Effector memory CD4-positive, alpha-beta T cell (primary cell): ENCODE measurements around the gene MIPEP.

Experiments
- DNase-seq, 3 donors: peaks; one replicate each; pipeline ENCODE4 v3.0.0-alpha.2; 2020
- H3K27ac ChIP-seq: 2 replicates; pipeline ENCODE4 v1.7.0; 2013; ENCODE audit warnings: mild to moderate bottlenecking, low read length, moderate library complexity; ENCODE audit not compliant: insufficient read depth, poor library complexity, severe bottlenecking
- H3K27me3 ChIP-seq: replicated peaks from 2 replicates; pipeline ENCODE4 v1.7.0; 2013; ENCODE audit warnings: mild to moderate bottlenecking, low read length; ENCODE audit not compliant: insufficient read depth, control insufficient read depth, poor library complexity, severe bottlenecking
- H3K36me3 ChIP-seq: 2 replicates; pipeline ENCODE4 v1.7.0; 2013; ENCODE audit warnings: mild to moderate bottlenecking, low read length, moderate library complexity; ENCODE audit not compliant: control insufficient read depth, insufficient read depth
- H3K4me1 ChIP-seq: 2 replicates; pipeline ENCODE4 v1.7.0; 2013; ENCODE audit warnings: low read length, mild to moderate bottlenecking; ENCODE audit not compliant: control insufficient read depth, insufficient read depth, poor library complexity, severe bottlenecking
- H3K4me3 ChIP-seq: 2 replicates; pipeline ENCODE4 v1.7.0; 2013; ENCODE audit warnings: low read length, low read depth, mild to moderate bottlenecking; ENCODE audit not compliant: insufficient read depth, poor library complexity, severe bottlenecking
- H3K9me3 ChIP-seq: 2 replicates; pipeline ENCODE4 v1.7.0; 2013; ENCODE audit warnings: mild to moderate bottlenecking, low read length, moderate library complexity; ENCODE audit not compliant: control insufficient read depth

The MIPEP gene

DNA sequence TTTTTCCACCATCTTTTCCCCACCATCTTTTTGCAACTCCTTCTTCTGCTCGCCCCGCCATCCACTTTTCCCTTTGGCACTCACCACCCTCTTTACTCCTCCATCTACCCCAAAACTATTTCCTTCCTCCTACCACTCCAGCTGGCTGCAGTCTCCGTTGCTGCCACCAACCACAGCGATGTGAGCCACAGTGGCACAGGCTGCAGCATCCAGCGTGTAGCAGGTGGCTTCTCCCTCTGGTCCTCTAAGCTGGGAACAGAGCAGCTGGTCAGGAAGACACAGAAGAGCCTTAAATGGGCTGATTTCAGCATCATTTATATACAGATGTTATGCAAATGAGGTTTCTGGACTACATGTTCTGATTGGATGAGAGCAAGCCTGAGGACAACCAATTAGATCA lies 174.5 kb downstream of the MIPEP start:
- Histone ChIP-seq H3K4me1 (no peaks in the 10 kb centered on the region), H3K4me3 (no peak overlapping the region), H3K27ac (no peak overlapping the region), H3K27me3 (no peaks in the 10 kb centered on the region), H3K9me3 (no peaks in the 10 kb centered on the region), H3K36me3 (no peaks in the 10 kb centered on the region)
- DNase-seq: no peak

DNA sequence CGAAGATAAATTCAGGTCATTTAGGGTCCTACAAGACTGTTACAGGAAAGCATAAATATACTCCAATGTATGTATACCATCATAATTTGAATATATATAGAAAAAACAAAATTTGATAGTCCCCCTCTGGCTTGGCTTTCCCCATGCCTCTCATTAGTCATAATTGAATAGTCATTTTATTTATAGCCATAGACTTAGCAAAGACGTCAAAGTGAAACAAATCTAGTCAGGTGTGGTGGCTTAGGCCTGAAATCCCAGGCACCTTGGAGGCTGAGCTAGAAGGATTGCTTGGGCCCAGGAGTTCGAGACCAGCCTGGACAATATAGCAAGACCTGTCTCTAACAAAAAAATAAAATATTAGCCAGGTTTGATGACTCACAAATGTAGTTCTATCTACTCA lies 177.8 kb downstream of the MIPEP start:
- H3K27me3 ChIP-seq: no peaks in the 10 kb centered on the region
- no peaks in the 10 kb centered on the region for H3K4me1 ChIP-seq
- no peaks in the 10 kb centered on the region for H3K36me3 ChIP-seq
- no peak overlapping the region for H3K27ac ChIP-seq
- no peaks in the 10 kb centered on the region for H3K9me3 ChIP-seq
- no peak for DNase-seq
- no peak overlapping the region for H3K4me3 ChIP-seq

GRCh38 chr13:23710366-23710765 lies 178.8 kb downstream of the MIPEP start:
- Histone ChIP-seq H3K36me3 (no peaks in the 10 kb centered on the region), H3K9me3 (no peaks in the 10 kb centered on the region), H3K27me3 (no peaks in the 10 kb centered on the region), H3K27ac (no peak overlapping the region), H3K4me1 (no peaks in the 10 kb centered on the region), H3K4me3 (no peak overlapping the region)
- no peak for DNase-seq

DNA sequence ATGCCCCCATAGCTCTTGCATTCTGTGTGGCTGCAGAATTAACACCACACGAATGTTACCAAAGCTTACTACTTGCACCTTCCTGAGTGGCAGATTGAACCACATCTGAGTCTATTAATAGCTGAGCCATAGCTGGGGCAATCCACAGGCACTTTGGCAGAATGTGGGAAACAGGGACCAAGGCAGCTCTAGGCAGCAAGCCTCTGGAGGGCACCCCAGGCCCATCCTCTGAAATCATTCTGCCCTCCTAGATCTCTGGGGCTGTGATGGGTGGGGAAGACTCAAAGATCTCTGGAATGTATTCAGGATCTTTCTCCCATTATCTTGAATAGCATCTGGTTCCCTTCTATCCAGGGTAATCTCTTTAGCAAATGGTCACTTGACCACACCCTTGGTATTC lies 179.7 kb downstream of the MIPEP start:
- H3K4me3 ChIP-seq: no peak overlapping the region
- no peak for DNase-seq
- H3K36me3 ChIP-seq: no peaks in the 10 kb centered on the region
- H3K9me3 ChIP-seq: no peaks in the 10 kb centered on the region
- H3K27ac ChIP-seq: no peak overlapping the region
- H3K27me3 ChIP-seq: no peaks in the 10 kb centered on the region
- H3K4me1 ChIP-seq: no peaks in the 10 kb centered on the region

- Histone ChIP-seq H3K27ac (no peak overlapping the region), H3K27me3 (no peaks in the 10 kb centered on the region), H3K4me3 (no peak overlapping the region)
Measured at GRCh38 chr13:23707674-23708073, 181.5 kb downstream of the MIPEP start.

DNA sequence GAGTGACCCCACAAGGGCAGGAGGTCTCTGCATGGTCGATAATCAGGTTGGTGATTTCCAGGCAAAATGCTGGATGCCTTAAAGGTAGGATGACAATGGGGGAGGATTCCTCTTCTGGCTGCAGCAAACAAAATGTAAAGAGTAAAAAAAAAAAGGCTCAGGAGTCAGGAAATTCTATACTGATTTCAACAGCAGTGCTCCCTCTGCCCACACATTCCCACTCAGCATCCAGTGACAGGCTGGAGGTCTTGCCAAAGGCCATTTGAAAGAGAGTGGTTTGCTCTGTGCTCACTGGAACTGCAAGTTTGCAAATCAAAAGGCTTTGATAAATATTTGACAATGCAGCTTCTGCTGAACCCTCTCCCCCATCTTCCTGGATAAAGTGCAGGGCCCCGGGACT lies 183.6 kb downstream of the MIPEP start:
- no peaks in the 10 kb centered on the region for H3K27me3 ChIP-seq
- H3K4me1 ChIP-seq: no peaks in the 10 kb centered on the region
- no peak overlapping the region for H3K27ac ChIP-seq
- DNase-seq: no peak
- no peaks in the 10 kb centered on the region for H3K36me3 ChIP-seq
- no peaks in the 10 kb centered on the region for H3K9me3 ChIP-seq
- no peak overlapping the region for H3K4me3 ChIP-seq

More at GRCh38 chr13:23707674-23708073, 181.5 kb downstream of the MIPEP start:
- no peaks in the 10 kb centered on the region for H3K4me1 ChIP-seq
- H3K9me3 ChIP-seq: no peaks in the 10 kb centered on the region
- DNase-seq: no peak
- H3K36me3 ChIP-seq: no peaks in the 10 kb centered on the region

- Histone ChIP-seq H3K4me3 (no peak overlapping the region), H3K27me3 (no peaks in the 10 kb centered on the region), H3K9me3 (no peaks in the 10 kb centered on the region), H3K4me1 (no peaks in the 10 kb centered on the region), H3K36me3 (no peaks in the 10 kb centered on the region), H3K27ac (no peak overlapping the region)
- no peak for DNase-seq
Measured at GRCh38 chr13:23703246-23703860, 185.8 kb downstream of the MIPEP start.

DNA sequence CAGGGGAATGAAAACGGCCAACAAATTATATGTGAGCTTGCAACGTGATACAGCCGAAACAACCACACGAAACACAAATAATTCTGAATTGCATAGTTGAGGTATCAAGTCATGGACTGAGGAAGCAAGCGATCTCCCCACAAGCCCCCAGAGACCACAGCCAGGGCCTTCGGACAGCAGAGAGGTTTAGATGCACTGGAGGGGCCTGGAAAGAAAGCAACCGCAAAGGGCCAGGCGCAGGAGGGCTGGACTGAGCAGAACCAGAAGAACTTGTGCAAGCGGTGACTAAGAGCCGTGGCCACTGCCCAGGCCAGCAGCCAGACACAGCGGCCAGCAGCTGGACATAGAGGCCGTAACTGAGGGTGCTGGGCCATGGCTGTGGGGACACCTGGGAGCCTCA lies 187.6 kb downstream of the MIPEP start:
- Histone ChIP-seq H3K4me3 (no peak overlapping the region), H3K4me1 (no peaks in the 10 kb centered on the region), H3K36me3 (no peaks in the 10 kb centered on the region), H3K27ac (no peak overlapping the region), H3K9me3 (no peaks in the 10 kb centered on the region), H3K27me3 (no peaks in the 10 kb centered on the region)
- no peak for DNase-seq

- Histone ChIP-seq H3K4me3 (no peak overlapping the region), H3K9me3 (no peaks in the 10 kb centered on the region), H3K36me3 (no peaks in the 10 kb centered on the region), H3K4me1 (peaks cover 3% of the 10 kb centered on the region), H3K27me3 (no peaks in the 10 kb centered on the region), H3K27ac (no peak overlapping the region)
- no peak for DNase-seq
Measured at GRCh38 chr13:23701186-23701585, 188.0 kb downstream of the MIPEP start.

DNA sequence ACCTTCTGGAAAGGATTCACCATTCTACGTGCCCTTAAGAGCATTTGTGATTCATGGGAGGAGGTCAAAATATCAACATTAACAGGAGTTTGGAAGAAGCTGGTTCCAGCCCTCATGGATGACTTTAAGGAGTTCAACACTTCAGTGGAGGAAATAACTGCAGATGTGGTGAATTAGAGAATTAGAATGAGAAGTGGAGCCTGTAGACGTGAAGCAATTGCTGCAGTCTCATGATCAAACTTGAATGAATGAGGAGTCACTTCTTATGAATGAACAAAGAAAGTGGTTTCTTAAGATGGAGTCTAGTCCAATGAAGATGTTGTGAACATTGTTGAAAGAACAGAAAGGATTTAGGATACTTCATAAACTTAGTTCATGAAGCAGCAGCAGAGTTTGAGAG lies 189.9 kb downstream of the MIPEP start:
- H3K36me3 ChIP-seq: no peaks in the 10 kb centered on the region
- H3K4me3 ChIP-seq: no peak overlapping the region
- H3K27me3 ChIP-seq: no peaks in the 10 kb centered on the region
- DNase-seq: no peak
- H3K4me1 ChIP-seq: peaks cover 11% of the 10 kb centered on the region
- no peaks in the 10 kb centered on the region for H3K9me3 ChIP-seq
- H3K27ac ChIP-seq: no peak overlapping the region
